Spinal cord (tissue), 10 donors: Measurements from ENCODE around the gene SUCO. TPM values are rescaled to one million over a fixed set of nuclear protein-coding genes. Genes with fewer than 3 reads are reported as not detected.
A peak's percentile ranks its signal among the peaks of the same experiment; 100 is the strongest.

ENCODE experiments used
- DNase-seq, 6 donors: peaks; one replicate each; pipeline versions ENCODE4 v3.0.0 to v3.0.0-alpha.2; 2013 to 2015; ENCODE audit warnings: low spot score in 6 of 6, low read depth in 4 of 6
- H3K27ac ChIP-seq: one replicate; pipeline ENCODE4 v1.5.1; 2013; ENCODE audit warnings: low read depth, low read length, control low read depth
- H3K27me3 ChIP-seq: one replicate; pipeline ENCODE4 v1.6.1; 2013; ENCODE audit warnings: low read length; ENCODE audit not compliant: control insufficient read depth, insufficient read depth
- H3K36me3 ChIP-seq: one replicate; pipeline ENCODE4 v1.6.1; 2013; ENCODE audit warnings: low read length; ENCODE audit not compliant: control insufficient read depth, insufficient read depth
- H3K4me1 ChIP-seq: one replicate; pipeline ENCODE4 v1.6.1; 2013; ENCODE audit warnings: low read length; ENCODE audit not compliant: control insufficient read depth, insufficient read depth
- H3K4me3 ChIP-seq: one replicate; pipeline ENCODE4 v1.5.1; 2013; ENCODE audit warnings: low read depth, low read length, control low read depth
- H3K9me3 ChIP-seq: one replicate; pipeline ENCODE4 v1.6.1; 2013; ENCODE audit warnings: low read length; ENCODE audit not compliant: control insufficient read depth, insufficient read depth
- WGBS: methylation state at CpG from one replicate; pipeline ENCODE4 v1.1.5; 2013; ENCODE audit warnings: missing lambda C conversion rate; ENCODE audit not compliant: insufficient coverage; 5-methylcytosine and 5-hydroxymethylcytosine counted together
- polyA plus RNA-seq, 2 donors: library from polyadenylated mRNA; unstranded; fragments of 120-200 nt; gene quantifications; one replicate each; pipeline ENCODE4 v1.2.1, GENCODE V29; 2013; ENCODE audit not compliant: insufficient read length in 2 of 2
- total RNA-seq, 2 donors: library from RNA; depleted of rRNA in 1 of 2; stranded (reverse); fragments of 120-200 nt in 1 of 2; fragments of >200 nt in 1 of 2; gene quantifications; one replicate each; pipeline versions ENCODE4 v1.2.3 to v1.2.4, GENCODE V29; 2013 to 2014
- donor health status: healthy.

The SUCO gene
- total and polyA plus RNA-seq, 4 donors = 35.0 to 81.0 (median 43.5) TPM

GRCh38 chr1:172512591-172512990, 20.4 kb upstream of the SUCO start:
- Histone ChIP-seq H3K27ac (no peak overlapping the region), H3K9me3 (no peaks in the 10 kb centered on the region), H3K27me3 (no peaks in the 10 kb centered on the region), H3K36me3 (no peaks in the 10 kb centered on the region), H3K4me1 (no peaks in the 10 kb centered on the region), H3K4me3 (no peak overlapping the region)
- DNase-seq = no peak

GRCh38 chr1:172513479-172513878, 19.5 kb upstream of the SUCO start:
- no peak for DNase-seq
- Histone ChIP-seq H3K4me1 (no peaks in the 10 kb centered on the region), H3K27ac (no peak overlapping the region), H3K9me3 (no peaks in the 10 kb centered on the region), H3K27me3 (no peaks in the 10 kb centered on the region), H3K4me3 (no peak overlapping the region), H3K36me3 (no peaks in the 10 kb centered on the region)

GRCh38 chr1:172514108-172514507, 18.8 kb upstream of the SUCO start:
- Histone ChIP-seq H3K27ac (no peak overlapping the region), H3K4me1 (no peaks in the 10 kb centered on the region), H3K27me3 (no peaks in the 10 kb centered on the region), H3K9me3 (no peaks in the 10 kb centered on the region), H3K36me3 (no peaks in the 10 kb centered on the region), H3K4me3 (no peak overlapping the region)
- no CpG with 5 or more reads among the region's 3 CpGs for WGBS
- DNase-seq = no peak

- H3K27ac ChIP-seq = no peak overlapping the region
- H3K4me1 ChIP-seq = no peaks in the 10 kb centered on the region
- H3K4me3 ChIP-seq = no peak overlapping the region
- DNase-seq = no peak
- no peaks in the 10 kb centered on the region for H3K36me3 ChIP-seq
- no peaks in the 10 kb centered on the region for H3K27me3 ChIP-seq
- no peaks in the 10 kb centered on the region for H3K9me3 ChIP-seq
These were observed 17.5 kb upstream of the SUCO start for GRCh38 chr1:172515436-172515835.

- no peak overlapping the region for H3K27ac ChIP-seq
- H3K36me3 ChIP-seq = no peaks in the 10 kb centered on the region
- no peaks in the 10 kb centered on the region for H3K4me1 ChIP-seq
- H3K4me3 ChIP-seq = no peak overlapping the region
- H3K27me3 ChIP-seq = no peaks in the 10 kb centered on the region
- WGBS = no CpG with 5 or more reads among the region's 1 CpG
- H3K9me3 ChIP-seq = no peaks in the 10 kb centered on the region
- DNase-seq = no peak
These were observed 17.0 kb upstream of the SUCO start for GRCh38 chr1:172515927-172516326.

- H3K36me3 ChIP-seq = no peaks in the 10 kb centered on the region
- H3K27ac ChIP-seq = no peak overlapping the region
- H3K9me3 ChIP-seq = no peaks in the 10 kb centered on the region
- WGBS = no CpG with 5 or more reads among the region's 1 CpG
- no peak for DNase-seq
- no peaks in the 10 kb centered on the region for H3K27me3 ChIP-seq
- no peak overlapping the region for H3K4me3 ChIP-seq
- no peaks in the 10 kb centered on the region for H3K4me1 ChIP-seq
These were observed 15.9 kb upstream of the SUCO start for GRCh38 chr1:172517081-172517480.

GRCh38 chr1:172517545-172517944, 15.4 kb upstream of the SUCO start:
- H3K27ac ChIP-seq = no peak overlapping the region
- no peak overlapping the region for H3K4me3 ChIP-seq
- WGBS = 97% methylated on average over 3 of the region's 4 CpGs
- no peak for DNase-seq
- H3K36me3 ChIP-seq = no peaks in the 10 kb centered on the region
- no peaks in the 10 kb centered on the region for H3K27me3 ChIP-seq
- no peaks in the 10 kb centered on the region for H3K4me1 ChIP-seq
- no peaks in the 10 kb centered on the region for H3K9me3 ChIP-seq

- H3K4me1 ChIP-seq = no peaks in the 10 kb centered on the region
- no peak overlapping the region for H3K4me3 ChIP-seq
- no peaks in the 10 kb centered on the region for H3K36me3 ChIP-seq
- no CpG with 5 or more reads among the region's 4 CpGs for WGBS
- no peaks in the 10 kb centered on the region for H3K27me3 ChIP-seq
- H3K9me3 ChIP-seq = no peaks in the 10 kb centered on the region
- H3K27ac ChIP-seq = no peak overlapping the region
- DNase-seq = no peak
These were observed 3.6 kb upstream of the SUCO start for GRCh38 chr1:172529304-172529703.

- Histone ChIP-seq H3K4me1 (no peaks in the 10 kb centered on the region), H3K27me3 (no peaks in the 10 kb centered on the region), H3K27ac (no peak overlapping the region), H3K9me3 (no peaks in the 10 kb centered on the region), H3K36me3 (no peaks in the 10 kb centered on the region), H3K4me3 (no peak overlapping the region)
- WGBS = 60% methylated on average over 1 of the region's 2 CpGs
- DNase-seq = no peak
These were observed 3.0 kb upstream of the SUCO start for GRCh38 chr1:172530000-172530399.

- 3% methylated on average over 6 of the region's 11 CpGs for WGBS
- H3K36me3 ChIP-seq = no peaks in the 10 kb centered on the region
- no peaks in the 10 kb centered on the region for H3K4me1 ChIP-seq
- H3K27ac ChIP-seq = peak overlapping the region; percentile 98
- DNase-seq = no peak
- no peaks in the 10 kb centered on the region for H3K9me3 ChIP-seq
- no peaks in the 10 kb centered on the region for H3K27me3 ChIP-seq
- peak overlapping the region; percentile 73 for H3K4me3 ChIP-seq
These were observed 1.4 kb upstream of the SUCO start for GRCh38 chr1:172531412-172532182.
